OCI-M1 (cell line): ENCODE measurements around the gene HP.
"Not testable (repeated sequence)": the region's sequence is repeated elsewhere in the genome, so short reads cannot be mapped to it uniquely, and the experiment has no call there.

Source experiments
- DNase-seq: peaks from one replicate; lab custom pipeline; 2025; lab: John Stamatoyannopoulos, UW

Gene HP

GRCh38 chr16:72043058-72043457 is 11.2 kb upstream of the HP start:
- DNase-seq: no peak

- DNase-seq: no peak
These were observed 10.8 kb upstream of the HP start for GRCh38 chr16:72043539-72043938.

GRCh38 chr16:72044296-72044695 is 10.0 kb upstream of the HP start:
- peak; percentile 31 for DNase-seq

- no peak for DNase-seq
These were observed 9.4 kb upstream of the HP start for GRCh38 chr16:72044825-72045359.

- no peak for DNase-seq
These were observed 5.2 kb upstream of the HP start for GRCh38 chr16:72049110-72049509.

GRCh38 chr16:72050769-72051464 is 3.4 kb upstream of the HP start:
- DNase-seq: no peak

GRCh38 chr16:72051818-72052217 is 2.5 kb upstream of the HP start:
- DNase-seq: peak; percentile 54

GRCh38 chr16:72055911-72056310 is 1.6 kb downstream of the HP start:
- no peak for DNase-seq

GRCh38 chr16:72057313-72057712 is 3.0 kb downstream of the HP start:
- DNase-seq: not testable (repeated sequence)

- DNase-seq: not testable (repeated sequence)
These were observed 4.8 kb downstream of the HP start for GRCh38 chr16:72059060-72059459.

- DNase-seq: no peak
These were observed 6.1 kb downstream of the HP start for GRCh38 chr16:72060405-72060804.

- no peak for DNase-seq
These were observed 7.3 kb downstream of the HP start for GRCh38 chr16:72061564-72061963.

- no peak for DNase-seq
These were observed 10.1 kb downstream of the HP start for GRCh38 chr16:72064361-72064894.

GRCh38 chr16:72066747-72067146 is 12.4 kb downstream of the HP start:
- DNase-seq: peak; percentile 69

GRCh38 chr16:72068930-72069329 is 14.6 kb downstream of the HP start:
- no peak for DNase-seq

GRCh38 chr16:72072514-72073342 is 18.4 kb downstream of the HP start:
- peak; percentile 7 for DNase-seq

- DNase-seq: no peak
These were observed 19.4 kb downstream of the HP start for GRCh38 chr16:72073560-72074230.

GRCh38 chr16:72075067-72075466 is 20.8 kb downstream of the HP start:
- DNase-seq: not testable (repeated sequence)

GRCh38 chr16:72076991-72077706 is 22.8 kb downstream of the HP start:
- DNase-seq: not testable (repeated sequence)

GRCh38 chr16:72083778-72084404 is 29.6 kb downstream of the HP start:
- no peak for DNase-seq

- DNase-seq: no peak
These were observed 30.1 kb downstream of the HP start for GRCh38 chr16:72084445-72084844.
